A549 (cell line): ENCODE measurements around the gene MORN4. TPM values are rescaled to one million over a fixed set of nuclear protein-coding genes. Genes with fewer than 3 reads are reported as not detected.
A peak's percentile ranks its signal among the peaks of the same experiment; 100 is the strongest.
"Not testable (repeated sequence)": the region's sequence is repeated elsewhere in the genome, so short reads cannot be mapped to it uniquely, and the experiment has no call there.

Experiments
- ATAC-seq, 2 experiments: fragments of 200-7000 bp in 1 of 2; fragments of >200 bp in 1 of 2; cut with Nextera tagmentation in 1 of 2; cut with Tn5 transposase in 1 of 2; 3 replicates each; pipeline versions ENCODE4 v1.8.0 to v1.9.1; 2018 to 2020; ENCODE audit warnings: mild to moderate bottlenecking in 1 of 2, moderate library complexity in 1 of 2
- CTCF ChIA-PET: fragments of 300-600 bp; sonication (Branson Sonifier 250); formaldehyde crosslinking; extraction: SDS; loops from one replicate; lab custom pipeline; 2021; ENCODE audit warnings: antibody characterized with exemption, inconsistent platforms; lab: Yijun Ruan, JAX
- POLR2A ChIA-PET: fragments of 350-600 bp; formaldehyde crosslinking; extraction: SDS; loops from one replicate; lab custom pipeline; 2021; ENCODE audit warnings: antibody characterized with exemption, inconsistent platforms; lab: Yijun Ruan, JAX
- DNase-seq, 2 experiments: peaks; one replicate each; pipeline versions ENCODE4 v3.0.0 to v3.0.0-alpha.2; 2011 to 2016; ENCODE audit warnings: low read depth in 1 of 2, low spot score in 1 of 2
- FAIRE-seq: peaks from 2 replicates; lab custom pipeline; 2011; peaks lifted over from hg19 to GRCh38; lab: Jason Lieb, UNC
- H3K27ac ChIP-seq, 2 experiments: fragments of >200 bp; sonication (Bioruptor Twin); formaldehyde crosslinking; 3 replicates each; pipeline ENCODE4 v1.5.1; 2016 to 2017
- H3K4me1 ChIP-seq: fragments of >200 bp; sonication (Bioruptor Twin); formaldehyde crosslinking; 3 replicates; pipeline ENCODE4 v1.6.1; 2016
- H3K4me2 ChIP-seq: fragments of >200 bp; sonication (Bioruptor Twin); formaldehyde crosslinking; 3 replicates; pipeline ENCODE4 v1.6.1; 2016
- H3K4me3 ChIP-seq: fragments of >200 bp; sonication (Bioruptor Twin); formaldehyde crosslinking; 3 replicates; pipeline ENCODE4 v1.5.1; 2016
- H3K9me3 ChIP-seq: fragments of >200 bp; sonication (Bioruptor Twin); formaldehyde crosslinking; 3 replicates; pipeline ENCODE4 v1.6.1; 2016
- BCL3 ChIP-seq: fragments of >200 bp; sonication (Bioruptor Twin); formaldehyde crosslinking; IDR thresholded peaks from 3 replicates; pipeline ENCODE4 v1.6.1; 2016
- EP300 ChIP-seq, 2 experiments: fragments of >200 bp; sonication (Bioruptor Twin); formaldehyde crosslinking; IDR thresholded peaks; 2 replicates in 1 of 2; 3 replicates in 1 of 2; pipeline ENCODE4 v1.6.1; 2016 to 2017
- ESRRA ChIP-seq: fragments of 150-350 bp; IDR thresholded peaks from 2 replicates; pipeline ENCODE4 v1.6.1; 2014; ENCODE audit warnings: mild to moderate bottlenecking, low read length, borderline replicate concordance
- FOSL2 ChIP-seq, 2 experiments: fragments of 450-650 bp in 1 of 2; fragments of >200 bp in 1 of 2; sonication (Bioruptor Twin) in 1 of 2; formaldehyde crosslinking; IDR thresholded peaks; 2 replicates each; pipeline versions ENCODE4 v1.5.0 to v1.6.1; 2016 to 2020; ENCODE audit warnings: mild to moderate bottlenecking in 1 of 2, moderate library complexity in 1 of 2
- GATA3 ChIP-seq: IDR thresholded peaks from 2 replicates; pipeline ENCODE4 v1.6.1; 2012; ENCODE audit warnings: borderline replicate concordance
- HOXA7 ChIP-seq: fragments of 250-450 bp; sonication (Bioruptor Pico); IDR thresholded peaks from 2 replicates; pipeline ENCODE4 v1.5.0; 2020; ENCODE audit warnings: mild to moderate bottlenecking, moderate library complexity
- HOXB5 ChIP-seq: fragments of 250-450 bp; sonication (Bioruptor Pico); IDR thresholded peaks from 2 replicates; pipeline ENCODE4 v1.5.0; 2020; ENCODE audit warnings: mild to moderate bottlenecking, moderate library complexity
- JUN ChIP-seq, 2 experiments: fragments of >200 bp; sonication (Bioruptor Twin); formaldehyde crosslinking; IDR thresholded peaks; 2 replicates in 1 of 2; 3 replicates in 1 of 2; pipeline ENCODE4 v1.6.1; 2016 to 2017
- JUNB ChIP-seq: fragments of >200 bp; sonication (Bioruptor Twin); formaldehyde crosslinking; IDR thresholded peaks from 2 replicates; pipeline ENCODE4 v1.6.1; 2016
- MAFK ChIP-seq: fragments of 450-650 bp; IDR thresholded peaks from 2 replicates; pipeline ENCODE4 v1.6.1; 2014; ENCODE audit not compliant: partially characterized antibody
- MAX ChIP-seq: IDR thresholded peaks from 2 replicates; pipeline ENCODE4 v1.6.1; 2012
- NPAS2 ChIP-seq: fragments of 250-450 bp; sonication (Bioruptor Pico); IDR thresholded peaks from 2 replicates; pipeline ENCODE4 v1.8.0; 2022; ENCODE audit warnings: mild to moderate bottlenecking, moderate library complexity, borderline replicate concordance
- RAD21 ChIP-seq, 2 experiments: fragments of >200 bp in 1 of 2; sonication (Bioruptor Twin) in 1 of 2; formaldehyde crosslinking in 1 of 2; IDR thresholded peaks in 1 of 2; conservative IDR thresholded peaks in 1 of 2; 2 replicates in 1 of 2; 3 replicates in 1 of 2; pipeline ENCODE4 v1.6.1; 2012 to 2018; ENCODE audit warnings: inconsistent platforms in 1 of 2
- RARB ChIP-seq: fragments of 250-450 bp; sonication (Bioruptor Pico); IDR thresholded peaks from 2 replicates; pipeline ENCODE4 v1.8.0; 2021; ENCODE audit warnings: mild to moderate bottlenecking, moderate library complexity
- SMC3 ChIP-seq: fragments of >200 bp; sonication (Bioruptor Twin); formaldehyde crosslinking; IDR thresholded peaks from 3 replicates; pipeline ENCODE4 v1.6.1; 2018; ENCODE audit warnings: inconsistent platforms
- TP53 ChIP-seq: fragments of 250-450 bp; sonication (Bioruptor Pico); IDR thresholded peaks from 2 replicates; pipeline ENCODE4 v1.5.0; 2021; ENCODE audit warnings: mild to moderate bottlenecking, moderate library complexity
- WGBS: methylation state at CpG from one replicate; pipeline ENCODE4 v1.1.6; 2017; ENCODE audit errors: missing lambda C conversion rate; 5-methylcytosine and 5-hydroxymethylcytosine counted together
- polyA plus RNA-seq, 4 experiments: library from polyadenylated mRNA; depleted of rRNA in 3 of 4; stranded (reverse); fragments of >200 nt; fragmentation: RNase III in 1 of 4; extraction: RNeasy Plus Mini Kit Qiagen cat#74134 plus additional on column Dnase treatment in 1 of 4; gene quantifications; 2 replicates in 3 of 4; 3 replicates in 1 of 4; pipeline ENCODE4 v1.2.3, GENCODE V29; 2011 to 2017
- TF ChIP-seq, protein P1 (sequence below): fragments of >200 bp; sonication (Bioruptor Twin); formaldehyde crosslinking; IDR thresholded peaks from 2 replicates; pipeline ENCODE4 v1.6.1; 2016
- TF ChIP-seq, protein P2 (sequence below): fragments of 250-450 bp; sonication (Bioruptor Pico); IDR thresholded peaks from 2 replicates; pipeline ENCODE4 v1.5.0; 2020; ENCODE audit warnings: low read depth, mild to moderate bottlenecking, moderate library complexity

Gene MORN4
- polyA plus RNA-seq, 2 of the 4 experiments (the other 2 are of a cell fraction) = 8.9 to 13.8 TPM

DNA sequence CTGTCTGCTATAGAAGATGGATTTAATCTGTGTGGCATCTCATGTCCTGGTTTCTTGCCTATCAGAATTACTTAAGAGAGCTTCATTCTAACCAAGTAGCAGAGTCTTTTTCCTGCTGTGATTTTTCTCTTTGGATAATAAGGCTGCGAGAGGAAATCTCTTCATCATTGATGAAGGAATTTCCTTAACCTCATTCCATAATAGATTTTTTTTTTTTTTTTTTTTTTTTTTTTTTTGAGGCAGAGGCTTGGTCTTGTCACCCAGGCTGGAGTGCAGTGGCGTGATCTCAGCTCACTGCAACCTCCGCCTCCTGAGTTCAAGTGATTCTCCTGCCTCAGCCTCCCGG, 16.1 kb upstream of the MORN4 start:
- WGBS = 85% methylated on average over 4 of the region's 4 CpGs
- CTCF ChIA-PET = interaction anchor here (0.8 to 3.9 kb wide), 9 partner anchors 10 to 77 kb away, joined by 3 to 14 read pairs (median 4); partner anchors contain the start of genes ANKRD2 and AVPI1

GRCh38 chr10:97648562-97649404, 15.5 kb upstream of the MORN4 start:
- H3K27ac ChIP-seq = peak overlapping the region; percentile 88 to 91
- WGBS = 50% methylated on average over 5 of the region's 5 CpGs
- TF ChIP-seq RARB (CRISPR knock-in tag) (no peak), HOXB5 (CRISPR knock-in tag) (no peak), ESRRA (no peak), JUNB (peak; percentile 84), GATA3 (no peak), FOSL2 (IDR thresholded peaks at IDR 0.05) (peak; percentile 87), FOSL2 (CRISPR knock-in tag; IDR thresholded peaks at IDR 0.05) (peak; percentile 93), NPAS2 (CRISPR knock-in tag) (no peak), HOXA7 (CRISPR knock-in tag) (no peak), MAFK (no peak), RAD21 (conservative IDR thresholded peaks at IDR 0.05 in 1 of 2, IDR thresholded peaks at IDR 0.05 in 1 of 2) (0 out of 5 replicates have a peak, but pooled peaks of 1 of the 2 experiments have one; percentile 21), JUN (IDR thresholded peaks at IDR 0.05) (peak; percentile 64 to 75; a peak in 4 of 5 replicates), TP53 (CRISPR knock-in tag) (no peak), SMC3 (peak; percentile 20; the same call in 1 of the 3 replicates), MAX (peak; percentile 71), EP300 (IDR thresholded peaks at IDR 0.05) (peak; percentile 23 to 56; a peak in 2 of 5 replicates), BCL3 (0 out of 3 replicates have a peak, but pooled peaks have one; percentile 21)
- TF ChIP-seq, protein P1, sequence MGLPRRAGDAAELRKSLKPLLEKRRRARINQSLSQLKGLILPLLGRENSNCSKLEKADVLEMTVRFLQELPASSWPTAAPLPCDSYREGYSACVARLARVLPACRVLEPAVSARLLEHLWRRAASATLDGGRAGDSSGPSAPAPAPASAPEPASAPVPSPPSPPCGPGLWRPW = no peak
- TF ChIP-seq, protein P2, sequence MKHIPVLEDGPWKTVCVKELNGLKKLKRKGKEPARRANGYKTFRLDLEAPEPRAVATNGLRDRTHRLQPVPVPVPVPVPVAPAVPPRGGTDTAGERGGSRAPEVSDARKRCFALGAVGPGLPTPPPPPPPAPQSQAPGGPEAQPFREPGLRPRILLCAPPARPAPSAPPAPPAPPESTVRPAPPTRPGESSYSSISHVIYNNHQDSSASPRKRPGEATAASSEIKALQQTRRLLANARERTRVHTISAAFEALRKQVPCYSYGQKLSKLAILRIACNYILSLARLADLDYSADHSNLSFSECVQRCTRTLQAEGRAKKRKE (CRISPR knock-in tag) = no peak
- TF ChIP-seq, all 56 proteins: peak for 8
- Histone ChIP-seq H3K4me3 (no peak overlapping the region), H3K4me2 (peak overlapping the region; percentile 71), H3K4me1 (peaks cover 58% of the 10 kb centered on the region), H3K9me3 (no peaks in the 10 kb centered on the region)
- CTCF ChIA-PET = interaction anchor here (0.8 to 3.9 kb wide), 11 partner anchors 11 to 241 kb away, joined by 3 to 14 read pairs (median 4); partner anchors contain the start of genes ANKRD2 and AVPI1
- peak; percentile 94 for FAIRE-seq
- DNase-seq = peak; percentile 86 to 87
- POLR2A ChIA-PET = interaction anchor here (0.5 to 1.9 kb wide), 5 partner anchors 9 to 240 kb away, joined by 3 to 8 read pairs (median 5); partner anchors contain the start of genes AVPI1 and PI4K2A
- peak; percentile 93 to 94 for ATAC-seq

More for the DNA sequence above, 16.1 kb upstream of the MORN4 start:
- H3K27ac ChIP-seq = peak overlapping the region; percentile 88 to 91
- POLR2A ChIA-PET = interaction anchor here (0.5 to 1.9 kb wide), 5 partner anchors 9 to 239 kb away, joined by 3 to 8 read pairs (median 5); partner anchors contain the start of genes AVPI1 and PI4K2A
- ATAC-seq, FAIRE-seq, H3K4me3 ChIP-seq, H3K9me3 ChIP-seq: not testable (repeated sequence)
- H3K4me2 ChIP-seq = peak overlapping the region; percentile 71
- H3K4me1 ChIP-seq = peaks cover 58% of the 10 kb centered on the region
- TF ChIP-seq EP300 (IDR thresholded peaks at IDR 0.05) = peak in 1 of 2 experiments; percentile 3; a peak in 2 of 5 replicates
- TF ChIP-seq, all 56 proteins: peak for 1; not testable (repeated sequence) for 55
- DNase-seq = not testable (repeated sequence)
